ENCODE measurements around the gene PRR23E. TPM values are rescaled to one million over a fixed set of nuclear protein-coding genes. Genes with fewer than 3 reads are reported as not detected.

PRR23E gene
- not detected for total RNA-seq

- Histone ChIP-seq H3K27ac (no peak within 1 kb of the TSS), H3K27me3 (no peaks in the 10 kb centered on the region), H3K36me3 (no peaks in the 10 kb centered on the region), H3K4me1 (no peaks in the 10 kb centered on the region), H3K4me3 (no peak within 1 kb of the TSS), H3K9me3 (peaks cover 0 to 16% of the 10 kb centered on the region in 2 donors)
- DNase-seq (ENCODE audit: low spot score), result peak; percentile 47
- no peak for TF ChIP-seq CTCF (IDR thresholded peaks at IDR 0.05)
Measured at GRCh38 chr3:127192576-127193232, at the start of gene PRR23E. Gene PRR23E (plus strand): TSS chr3:127193131. CDS start chr3:127196686, 3,555 bp downstream.

GRCh38 chr3:127143172-127143571 lies 49.8 kb upstream of the PRR23E start:
- H3K27ac ChIP-seq, result no peak overlapping the region
- H3K4me1 ChIP-seq, result peaks cover 0 to 3% of the 10 kb centered on the region in 2 donors
- no peaks in the 10 kb centered on the region for H3K36me3 ChIP-seq
- H3K27me3 ChIP-seq, result no peaks in the 10 kb centered on the region
- no peak overlapping the region for H3K4me3 ChIP-seq
- no peak for TF ChIP-seq CTCF (IDR thresholded peaks at IDR 0.05)
- DNase-seq (ENCODE audit: low spot score), result no peak
- no peaks in the 10 kb centered on the region for H3K9me3 ChIP-seq

GRCh38 chr3:127144631-127145030 lies 48.3 kb upstream of the PRR23E start:
- DNase-seq (ENCODE audit: low spot score), result no peak
- no peak for TF ChIP-seq CTCF (IDR thresholded peaks at IDR 0.05)
- Histone ChIP-seq H3K4me3 (no peak overlapping the region), H3K4me1 (no peaks in the 10 kb centered on the region), H3K36me3 (no peaks in the 10 kb centered on the region), H3K27me3 (no peaks in the 10 kb centered on the region), H3K27ac (no peak overlapping the region), H3K9me3 (no peaks in the 10 kb centered on the region)

- Histone ChIP-seq H3K4me3 (no peak overlapping the region), H3K27me3 (no peaks in the 10 kb centered on the region), H3K9me3 (no peaks in the 10 kb centered on the region), H3K36me3 (no peaks in the 10 kb centered on the region), H3K4me1 (no peaks in the 10 kb centered on the region), H3K27ac (no peak overlapping the region)
- no peak for TF ChIP-seq CTCF (IDR thresholded peaks at IDR 0.05)
- no peak for DNase-seq (ENCODE audit: low spot score)
Measured at GRCh38 chr3:127145266-127145665, 47.7 kb upstream of the PRR23E start.

GRCh38 chr3:127147291-127147885 lies 45.5 kb upstream of the PRR23E start:
- no peaks in the 10 kb centered on the region for H3K36me3 ChIP-seq
- no peak for TF ChIP-seq CTCF (IDR thresholded peaks at IDR 0.05)
- no peaks in the 10 kb centered on the region for H3K27me3 ChIP-seq
- H3K4me3 ChIP-seq, result no peak overlapping the region
- DNase-seq (ENCODE audit: low spot score), result no peak
- H3K9me3 ChIP-seq, result no peaks in the 10 kb centered on the region
- no peaks in the 10 kb centered on the region for H3K4me1 ChIP-seq
- no peak overlapping the region for H3K27ac ChIP-seq
